Activated naive CD4-positive, alpha-beta T cell treated with anti-CD3 and anti-CD28 coated beads, Interleukin-2, amount 50 U/mL, for 24 hours (primary cell): ENCODE measurements around the gene ASGR2.
"Not testable (repeated sequence)": the region's sequence is repeated elsewhere in the genome, so short reads cannot be mapped to it uniquely, and the experiment has no call there.

ENCODE experiments used
- H3K27ac Mint-ChIP-seq: one replicate; pipeline ENCODE4 v1.8.0; 2021; ENCODE audit warnings: mild to moderate bottlenecking, mixed read lengths
- H3K27me3 Mint-ChIP-seq: one replicate; pipeline ENCODE4 v1.8.0; 2021; ENCODE audit warnings: mixed read lengths
- H3K36me3 Mint-ChIP-seq: one replicate; pipeline ENCODE4 v1.8.0; 2021; ENCODE audit warnings: mixed read lengths
- H3K4me1 Mint-ChIP-seq: one replicate; pipeline ENCODE4 v1.8.0; 2021; ENCODE audit warnings: mixed read lengths
- H3K4me3 Mint-ChIP-seq: one replicate; pipeline ENCODE4 v1.8.0; 2021; ENCODE audit warnings: mild to moderate bottlenecking, mixed read lengths
- H3K9me3 Mint-ChIP-seq: one replicate; pipeline ENCODE4 v1.8.0; 2021; ENCODE audit warnings: mixed read lengths

Gene ASGR2

DNA sequence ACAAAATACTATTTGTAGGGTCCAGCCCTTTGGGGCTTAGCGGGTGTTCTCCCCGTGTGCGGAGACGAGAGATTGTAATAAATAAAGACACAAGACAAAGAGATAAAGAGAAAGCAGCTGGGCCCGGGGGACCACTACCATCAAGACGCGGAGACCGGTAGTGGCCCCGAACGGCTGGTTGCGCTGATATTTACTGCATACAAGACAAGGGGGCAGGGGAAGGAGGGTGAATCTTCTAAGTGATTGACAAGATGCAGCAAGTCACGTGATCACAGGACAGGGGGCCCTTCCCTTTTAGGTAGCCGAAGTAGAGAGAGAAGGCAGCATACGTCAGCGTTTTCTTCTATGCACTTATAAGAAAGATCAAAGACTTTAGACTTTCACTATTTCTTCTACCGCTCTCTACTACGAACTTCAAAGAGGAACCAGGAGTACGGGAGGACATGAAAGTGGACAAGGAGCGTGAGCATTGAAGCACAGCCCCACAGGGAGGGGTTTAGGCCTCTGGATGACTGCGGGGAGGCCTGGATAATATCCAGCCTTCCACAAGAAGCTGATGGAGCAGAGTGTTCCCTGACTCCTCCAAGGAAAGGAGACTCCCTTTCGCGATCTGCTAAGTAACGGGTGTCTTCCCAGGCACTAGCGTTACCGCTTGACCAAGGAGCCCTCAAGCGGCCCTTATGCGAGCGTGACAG, 23.2 kb downstream of the ASGR2 start:
- not testable (repeated sequence) for H3K36me3 Mint-ChIP-seq, H3K9me3 Mint-ChIP-seq, H3K27ac Mint-ChIP-seq, H3K4me1 Mint-ChIP-seq, H3K4me3 Mint-ChIP-seq, H3K27me3 Mint-ChIP-seq

DNA sequence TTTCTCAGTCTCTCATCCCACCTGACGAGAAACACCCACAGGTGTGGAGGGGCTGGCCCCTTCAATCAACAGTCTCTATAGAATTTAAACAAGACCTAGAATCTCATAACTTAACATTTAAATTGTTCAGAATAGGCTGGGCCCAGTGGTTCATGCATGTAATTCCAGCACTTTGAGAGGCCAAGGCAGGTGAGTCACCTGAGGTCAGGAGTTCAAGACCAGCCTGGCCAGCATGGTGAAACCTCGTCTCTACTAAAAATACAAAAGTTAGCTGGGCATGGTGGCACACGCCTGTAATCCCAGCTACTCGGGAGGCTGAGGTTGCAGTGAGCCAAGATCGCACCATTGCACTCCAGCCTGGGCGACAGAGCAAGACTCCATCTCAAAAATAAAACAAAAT, 25.1 kb downstream of the ASGR2 start:
- not testable (repeated sequence) for H3K4me1 Mint-ChIP-seq, H3K36me3 Mint-ChIP-seq, H3K9me3 Mint-ChIP-seq, H3K27ac Mint-ChIP-seq, H3K27me3 Mint-ChIP-seq, H3K4me3 Mint-ChIP-seq

GRCh38 chr17:7088442-7088841, 26.2 kb downstream of the ASGR2 start:
- not testable (repeated sequence) for H3K36me3 Mint-ChIP-seq, H3K4me3 Mint-ChIP-seq, H3K4me1 Mint-ChIP-seq, H3K9me3 Mint-ChIP-seq, H3K27ac Mint-ChIP-seq, H3K27me3 Mint-ChIP-seq

- Mint-ChIP-seq H3K4me3 (no peak overlapping the region), H3K36me3 (no peaks in the 10 kb centered on the region), H3K9me3 (no peaks in the 10 kb centered on the region), H3K27me3 (peaks cover 4% of the 10 kb centered on the region), H3K4me1 (peaks cover 29% of the 10 kb centered on the region), H3K27ac (no peak overlapping the region)
Observed at GRCh38 chr17:7084088-7084487, 30.5 kb downstream of the ASGR2 start.

DNA sequence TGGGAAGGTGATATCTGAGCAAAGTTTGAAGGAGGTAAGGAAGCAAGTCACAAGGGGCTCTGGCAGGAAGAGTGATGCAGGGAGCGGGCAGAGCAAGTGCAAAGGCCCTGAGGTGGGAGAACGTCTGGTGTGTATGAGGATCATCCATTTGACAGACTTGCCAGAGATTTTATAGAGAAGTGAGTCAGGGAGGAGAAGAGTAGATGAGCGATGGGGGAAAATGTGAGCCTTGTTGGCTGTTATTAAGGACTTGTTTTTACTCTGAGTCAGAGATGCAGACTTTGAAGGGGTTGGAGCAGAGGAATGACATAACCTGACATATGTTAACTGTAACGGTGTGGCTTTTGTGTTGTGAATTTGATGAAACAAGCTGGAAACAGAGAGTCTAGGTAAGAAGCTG, 31.0 kb downstream of the ASGR2 start:
- H3K4me3 Mint-ChIP-seq, result no peak overlapping the region
- H3K27ac Mint-ChIP-seq, result no peak overlapping the region

DNA sequence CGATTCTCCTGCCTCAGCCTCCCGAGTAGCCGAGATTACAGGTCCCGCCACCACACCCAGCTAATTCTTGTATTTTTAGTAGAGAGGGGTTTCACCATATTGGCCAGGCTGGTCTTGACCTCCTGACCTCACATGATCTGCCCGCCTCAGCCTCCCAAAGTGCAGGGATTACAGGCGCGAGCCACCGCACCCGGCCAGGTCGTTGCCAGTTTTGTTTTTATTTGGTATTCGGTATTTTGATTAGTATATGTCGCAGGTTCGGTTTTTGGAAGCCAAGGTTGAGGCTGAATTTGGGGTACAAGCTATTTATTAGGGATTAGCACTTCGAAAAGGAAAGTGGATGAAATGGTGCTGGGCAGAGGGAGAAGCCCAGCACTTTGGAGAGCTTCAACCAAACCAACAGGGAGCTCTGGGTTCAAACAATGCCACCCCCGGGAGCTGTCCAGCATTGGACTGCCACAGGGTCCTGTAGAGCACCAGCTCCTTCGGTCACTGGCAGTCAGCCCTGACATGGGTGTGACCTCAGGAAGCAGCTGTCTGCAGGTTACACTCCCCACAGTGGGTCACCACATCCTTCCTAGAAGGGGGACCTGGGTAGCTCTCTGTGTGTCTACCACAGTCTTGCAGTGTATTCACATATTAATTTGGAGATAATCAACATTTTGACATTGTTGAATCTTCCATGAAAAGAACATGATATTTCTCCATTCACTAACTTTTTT, 33.1 kb downstream of the ASGR2 start:
- Mint-ChIP-seq H3K36me3 (no peaks in the 10 kb centered on the region), H3K27ac (no peak overlapping the region), H3K4me3 (no peak overlapping the region), H3K9me3 (no peaks in the 10 kb centered on the region), H3K4me1 (peaks cover 29% of the 10 kb centered on the region), H3K27me3 (peaks cover 4% of the 10 kb centered on the region)

More for the DNA sequence above, 31.0 kb downstream of the ASGR2 start:
- Mint-ChIP-seq H3K4me1 (peaks cover 29% of the 10 kb centered on the region), H3K9me3 (no peaks in the 10 kb centered on the region), H3K36me3 (no peaks in the 10 kb centered on the region), H3K27me3 (peaks cover 4% of the 10 kb centered on the region)

DNA sequence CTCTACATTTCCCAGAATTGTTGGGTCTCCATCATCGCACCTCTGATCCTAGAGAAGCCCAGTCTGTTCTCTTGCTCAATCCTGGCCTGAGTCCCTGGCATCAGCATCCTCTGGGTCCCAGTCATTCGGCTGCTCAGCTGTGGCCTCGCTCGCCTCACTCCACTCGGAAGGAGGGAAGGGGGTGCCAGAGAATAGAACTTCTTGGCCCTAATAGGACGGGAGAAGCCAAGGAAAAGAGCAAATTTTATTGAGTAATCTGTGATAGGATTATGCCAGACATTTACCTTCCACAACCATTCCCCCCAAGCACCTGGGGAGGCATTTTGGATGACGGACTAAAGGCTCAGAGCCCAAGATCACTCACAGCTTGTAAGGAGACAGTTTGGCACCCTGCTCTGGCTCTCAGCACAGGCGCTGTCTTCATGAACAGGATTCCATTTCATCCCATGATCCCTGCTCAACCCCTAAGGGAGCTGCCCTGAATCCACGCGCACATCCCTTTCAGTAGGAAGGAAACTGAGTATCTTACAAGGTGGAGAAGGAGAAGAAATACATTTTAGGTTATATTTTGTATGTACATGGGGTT, 34.1 kb downstream of the ASGR2 start:
- no peaks in the 10 kb centered on the region for H3K9me3 Mint-ChIP-seq
- H3K36me3 Mint-ChIP-seq, result no peaks in the 10 kb centered on the region
- H3K4me3 Mint-ChIP-seq, result no peak overlapping the region
- no peak overlapping the region for H3K27ac Mint-ChIP-seq
- H3K4me1 Mint-ChIP-seq, result peaks cover 29% of the 10 kb centered on the region
- no peaks in the 10 kb centered on the region for H3K27me3 Mint-ChIP-seq

DNA sequence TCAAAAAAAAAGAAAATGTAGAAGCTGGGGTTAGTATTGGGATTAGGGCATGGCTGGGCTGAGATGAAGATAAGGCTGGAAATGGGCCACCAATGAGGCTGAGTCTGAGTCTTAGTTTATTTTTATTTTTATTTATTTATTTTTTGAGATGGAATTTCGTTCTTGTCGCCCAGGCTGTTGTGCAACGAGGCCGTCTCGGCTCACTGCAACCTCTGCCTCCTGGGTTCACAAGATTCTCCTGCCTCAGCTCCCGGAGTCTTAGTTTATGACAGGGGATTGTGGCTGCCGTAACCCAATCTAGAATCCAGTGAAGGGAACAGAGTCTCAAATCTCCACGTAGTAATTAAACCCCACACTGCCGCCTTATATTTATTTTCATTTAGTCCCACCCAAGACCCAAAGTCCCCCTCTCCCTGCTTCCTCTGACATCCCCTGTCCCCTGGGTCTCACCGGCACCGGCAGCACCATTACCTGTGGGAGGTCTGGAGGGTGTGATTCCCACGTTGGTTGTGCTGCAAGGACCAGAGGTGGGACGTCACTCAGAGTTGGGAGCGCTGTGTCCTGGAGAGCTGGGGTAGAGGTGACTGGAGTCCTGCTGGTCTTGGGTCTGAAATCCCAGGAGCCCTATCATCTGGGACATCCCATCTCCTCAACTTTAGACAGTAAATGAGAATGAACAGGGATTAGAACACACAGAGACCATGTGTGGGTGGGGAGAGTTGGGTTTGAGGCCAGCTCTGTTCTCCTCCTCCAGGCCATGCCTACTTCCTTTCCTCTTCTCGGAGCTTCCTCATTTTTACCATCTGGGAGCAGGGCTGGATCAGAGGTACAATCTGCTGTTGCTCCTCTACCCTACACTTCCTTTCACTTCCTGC, 34.8 kb downstream of the ASGR2 start, which contains the start of gene CLEC10A:
Gene CLEC10A (minus strand): TSS at position 671 of the 875 bp plus-strand sequence. CDS start 1,439 bp downstream, outside the sequence.
- peaks cover 29% of the 10 kb centered on the region for H3K4me1 Mint-ChIP-seq
- no peak within 1 kb of the TSS for H3K27ac Mint-ChIP-seq
- no peaks in the 10 kb centered on the region for H3K9me3 Mint-ChIP-seq
- H3K27me3 Mint-ChIP-seq, result no peaks in the 10 kb centered on the region
- H3K36me3 Mint-ChIP-seq, result no peaks in the 10 kb centered on the region
- H3K4me3 Mint-ChIP-seq, result no peak within 1 kb of the TSS

GRCh38 chr17:7078711-7079110, 35.9 kb downstream of the ASGR2 start:
- Mint-ChIP-seq H3K4me1 (peaks cover 23% of the 10 kb centered on the region), H3K36me3 (no peaks in the 10 kb centered on the region), H3K27me3 (no peaks in the 10 kb centered on the region), H3K9me3 (no peaks in the 10 kb centered on the region), H3K27ac (no peak overlapping the region), H3K4me3 (no peak overlapping the region)

GRCh38 chr17:7077911-7078546, 36.6 kb downstream of the ASGR2 start:
- H3K4me3 Mint-ChIP-seq, result no peak overlapping the region
- H3K36me3 Mint-ChIP-seq, result no peaks in the 10 kb centered on the region
- H3K9me3 Mint-ChIP-seq, result no peaks in the 10 kb centered on the region
- peaks cover 18% of the 10 kb centered on the region for H3K4me1 Mint-ChIP-seq
- no peaks in the 10 kb centered on the region for H3K27me3 Mint-ChIP-seq
- no peak overlapping the region for H3K27ac Mint-ChIP-seq

DNA sequence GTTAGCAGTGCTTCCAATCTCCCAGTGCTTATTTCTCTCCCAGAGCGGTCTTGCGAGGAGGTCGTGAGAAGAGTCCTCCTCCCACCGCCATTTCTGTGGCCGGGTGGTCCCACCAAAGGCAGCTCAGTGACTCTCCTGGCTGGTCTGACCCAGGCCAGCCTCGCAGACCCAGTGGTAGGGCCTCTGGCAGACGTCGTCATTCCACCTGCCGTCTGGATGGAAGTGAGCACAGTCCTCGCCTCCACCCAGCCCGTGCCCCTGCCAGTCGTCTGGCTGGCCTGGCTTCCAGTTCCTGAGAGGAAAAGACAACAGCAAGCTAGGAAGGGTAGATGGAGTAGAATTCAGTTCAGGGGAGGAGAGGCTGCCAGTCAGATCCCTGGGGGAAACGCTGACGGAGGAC, 39.7 kb downstream of the ASGR2 start:
- H3K4me1 Mint-ChIP-seq, result no peaks in the 10 kb centered on the region
- H3K27ac Mint-ChIP-seq, result no peak overlapping the region
- no peaks in the 10 kb centered on the region for H3K36me3 Mint-ChIP-seq
- H3K27me3 Mint-ChIP-seq, result no peaks in the 10 kb centered on the region
- H3K9me3 Mint-ChIP-seq, result no peaks in the 10 kb centered on the region
- H3K4me3 Mint-ChIP-seq, result no peak overlapping the region

DNA sequence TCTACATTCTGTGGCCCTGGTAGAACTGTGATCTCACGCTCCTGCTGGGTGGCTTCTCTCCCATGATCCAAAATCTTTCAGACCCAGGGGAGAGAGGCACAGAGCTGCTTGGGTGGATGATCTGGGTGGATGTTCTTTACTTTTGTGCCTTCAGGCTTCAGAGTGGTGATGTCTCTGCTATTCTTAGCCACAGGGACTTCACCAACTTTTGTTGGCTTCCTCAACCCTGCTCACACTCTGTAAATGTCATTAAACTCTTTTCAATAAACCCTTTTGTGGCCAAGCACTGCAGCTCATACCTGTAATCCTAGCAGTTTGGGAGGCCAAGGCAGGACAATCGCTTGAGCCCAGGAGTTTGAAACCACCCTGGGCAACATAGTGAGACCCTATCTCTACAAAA, 42.2 kb downstream of the ASGR2 start:
- H3K27ac Mint-ChIP-seq, result no peak overlapping the region
- H3K9me3 Mint-ChIP-seq, result peaks cover 10% of the 10 kb centered on the region
- H3K36me3 Mint-ChIP-seq, result peaks cover 6% of the 10 kb centered on the region
- no peak overlapping the region for H3K4me3 Mint-ChIP-seq
- no peaks in the 10 kb centered on the region for H3K27me3 Mint-ChIP-seq
- H3K4me1 Mint-ChIP-seq, result no peaks in the 10 kb centered on the region

- Mint-ChIP-seq H3K4me3 (no peak overlapping the region), H3K27ac (no peak overlapping the region), H3K27me3 (no peaks in the 10 kb centered on the region), H3K9me3 (peaks cover 10% of the 10 kb centered on the region), H3K4me1 (no peaks in the 10 kb centered on the region), H3K36me3 (peaks cover 6% of the 10 kb centered on the region)
Observed at GRCh38 chr17:7070712-7071111, 43.9 kb downstream of the ASGR2 start.

DNA sequence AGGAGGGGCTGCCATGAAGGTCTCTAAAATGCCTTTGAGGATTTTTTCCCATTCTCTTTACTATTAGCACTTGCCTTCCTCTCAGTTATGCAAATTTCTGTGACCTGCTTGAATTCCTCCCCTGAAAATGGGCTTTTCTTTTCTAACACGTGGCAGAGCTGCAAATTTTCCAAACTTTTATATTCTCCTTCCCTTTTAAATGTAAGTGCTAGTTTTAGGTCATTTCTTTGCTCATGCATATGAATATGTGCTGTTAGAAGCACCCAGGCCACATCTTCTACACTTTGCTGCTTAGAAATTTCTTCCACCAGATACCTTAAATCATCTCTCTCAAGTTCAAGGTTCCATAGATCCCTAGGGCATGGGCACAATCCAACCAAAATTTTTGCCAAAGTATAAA, 46.4 kb downstream of the ASGR2 start:
- Mint-ChIP-seq H3K36me3 (peaks cover 6% of the 10 kb centered on the region), H3K9me3 (peaks cover 10% of the 10 kb centered on the region), H3K4me3 (no peak overlapping the region), H3K27me3 (no peaks in the 10 kb centered on the region), H3K27ac (no peak overlapping the region), H3K4me1 (no peaks in the 10 kb centered on the region)

- no peaks in the 10 kb centered on the region for H3K27me3 Mint-ChIP-seq
- H3K27ac Mint-ChIP-seq, result no peak overlapping the region
- H3K4me3 Mint-ChIP-seq, result no peak overlapping the region
- H3K4me1 Mint-ChIP-seq, result peaks cover 3% of the 10 kb centered on the region
- H3K9me3 Mint-ChIP-seq, result peaks cover 10% of the 10 kb centered on the region
- H3K36me3 Mint-ChIP-seq, result peaks cover 6% of the 10 kb centered on the region
Observed at GRCh38 chr17:7067198-7067597, 47.4 kb downstream of the ASGR2 start.
